ENCODE data around the gene SETDB1. TPM values are rescaled to one million over a fixed set of nuclear protein-coding genes. Genes with fewer than 3 reads are reported as not detected.

SETDB1 gene
- total RNA-seq, 1 donor from 2014 or later, result 79.5 TPM

DNA sequence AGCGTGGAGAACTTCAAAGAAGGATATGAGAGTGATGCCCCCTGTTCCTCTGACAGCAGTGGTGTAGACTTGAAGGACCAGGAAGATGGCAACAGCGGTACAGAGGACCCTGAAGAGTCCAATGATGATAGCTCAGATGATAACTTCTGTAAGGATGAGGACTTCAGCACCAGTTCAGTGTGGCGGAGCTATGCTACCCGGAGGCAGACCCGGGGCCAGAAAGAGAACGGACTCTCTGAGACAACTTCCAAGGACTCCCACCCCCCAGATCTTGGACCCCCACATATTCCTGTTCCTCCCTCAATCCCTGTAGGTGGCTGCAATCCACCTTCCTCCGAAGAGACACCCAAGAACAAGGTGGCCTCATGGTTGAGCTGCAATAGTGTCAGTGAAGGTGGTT lies 34.5 kb downstream of the SETDB1 start:
- Histone ChIP-seq H3K27ac (no peak overlapping the region), H3F3A (ENCODE audit: low read depth) (peaks cover 8% of the 10 kb centered on the region), H3K79me2 (ENCODE audit: low read depth) (no peaks in the 10 kb centered on the region), H4K20me1 (ENCODE audit: low read depth) (no peaks in the 10 kb centered on the region), H3K4me3 (no peak overlapping the region), H3K4me2 (no peak overlapping the region), H3K36me3 (peaks cover 6% of the 10 kb centered on the region), H2AFZ (replicated peaks) (no peak overlapping the region), H3K4me1 (no peaks in the 10 kb centered on the region), H3K9ac (no peak overlapping the region), H3K27me3 (no peaks in the 10 kb centered on the region), H3K9me3 (ENCODE audit: low read depth) (no peaks in the 10 kb centered on the region)
- peaks cover 50% of the 10 kb centered on the region for H3K36me3 Mint-ChIP-seq
- H3K27ac Mint-ChIP-seq, result no peak overlapping the region
- no peak overlapping the region for H3K4me3 Mint-ChIP-seq
- H3K9me3 Mint-ChIP-seq, result no peaks in the 10 kb centered on the region
- DNase-seq (ENCODE audit: low spot score), result no peak
- TF ChIP-seq CTCF (IDR thresholded peaks at IDR 0.05) (no peak), EZH2 (IDR thresholded peaks at IDR 0.05) (no peak), EZH2phosphoT487 (IDR thresholded peaks at IDR 0.05) (no peak)
- H3K27me3 Mint-ChIP-seq (ENCODE audit: insufficient read depth, low read depth), result peaks cover 3% of the 10 kb centered on the region
- no peaks in the 10 kb centered on the region for H3K4me1 Mint-ChIP-seq

GRCh38 chr1:150961756-150962155 lies 35.6 kb downstream of the SETDB1 start:
- Histone ChIP-seq H3F3A (ENCODE audit: low read depth) (peaks cover 14% of the 10 kb centered on the region), H2AFZ (replicated peaks) (no peak overlapping the region), H3K4me2 (no peak overlapping the region), H3K79me2 (ENCODE audit: low read depth) (no peaks in the 10 kb centered on the region), H3K9me3 (ENCODE audit: low read depth) (no peaks in the 10 kb centered on the region), H3K27ac (no peak overlapping the region), H3K4me3 (no peak overlapping the region), H3K27me3 (no peaks in the 10 kb centered on the region), H3K4me1 (no peaks in the 10 kb centered on the region), H3K9ac (no peak overlapping the region), H4K20me1 (ENCODE audit: low read depth) (peaks cover 8% of the 10 kb centered on the region), H3K36me3 (peaks cover 6% of the 10 kb centered on the region)
- DNase-seq (ENCODE audit: low spot score), result no peak
- no peak overlapping the region for H3K4me3 Mint-ChIP-seq
- no peak for TF ChIP-seq CTCF (IDR thresholded peaks at IDR 0.05)
- TF ChIP-seq EZH2 (IDR thresholded peaks at IDR 0.05), result no peak
- TF ChIP-seq EZH2phosphoT487 (IDR thresholded peaks at IDR 0.05), result no peak
- H3K27me3 Mint-ChIP-seq (ENCODE audit: insufficient read depth, low read depth), result peaks cover 3% of the 10 kb centered on the region
- peaks cover 54% of the 10 kb centered on the region for H3K36me3 Mint-ChIP-seq
- no peaks in the 10 kb centered on the region for H3K4me1 Mint-ChIP-seq
- no peaks in the 10 kb centered on the region for H3K9me3 Mint-ChIP-seq
- H3K27ac Mint-ChIP-seq, result no peak overlapping the region

DNA sequence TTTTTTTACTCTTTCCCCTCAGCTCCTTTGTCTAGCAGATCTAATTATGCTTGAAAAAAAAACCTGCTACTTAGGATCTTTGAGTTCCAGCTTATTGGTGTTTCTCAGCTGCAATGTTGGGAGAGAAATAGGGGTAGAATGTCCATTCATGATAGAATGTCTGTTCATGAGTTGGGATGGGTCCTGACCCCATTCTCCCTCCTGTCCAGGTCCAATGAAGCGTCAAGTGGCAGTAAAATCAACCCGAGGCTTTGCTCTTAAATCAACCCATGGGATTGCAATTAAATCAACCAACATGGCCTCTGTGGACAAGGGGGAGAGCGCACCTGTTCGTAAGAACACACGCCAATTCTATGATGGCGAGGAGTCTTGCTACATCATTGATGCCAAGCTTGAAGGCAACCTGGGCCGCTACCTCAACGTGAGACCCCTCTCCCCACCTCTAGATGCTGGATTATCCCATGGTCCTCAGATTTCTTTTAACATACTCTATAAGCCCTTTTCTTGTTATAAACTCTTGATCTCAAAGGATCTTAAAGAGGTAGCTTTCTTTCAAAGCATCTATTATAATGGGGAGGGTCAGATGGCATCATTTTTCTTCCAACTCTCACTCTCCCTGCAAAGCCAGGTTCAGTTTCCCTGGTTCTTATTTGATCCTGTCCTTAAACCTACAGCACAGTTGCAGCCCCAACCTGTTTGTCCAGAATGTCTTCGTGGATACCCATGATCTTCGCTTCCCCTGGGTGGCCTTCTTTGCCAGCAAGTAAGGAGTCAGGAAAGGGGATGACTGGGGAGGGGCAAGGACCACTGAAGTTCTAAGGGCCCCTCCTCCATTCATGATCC lies 37.4 kb downstream of the SETDB1 start:
- H3K27ac ChIP-seq, result no peak overlapping the region
- H3K36me3 Mint-ChIP-seq, result peaks cover 66% of the 10 kb centered on the region
- TF ChIP-seq EZH2 (IDR thresholded peaks at IDR 0.05) (no peak), EZH2phosphoT487 (IDR thresholded peaks at IDR 0.05) (no peak), CTCF (IDR thresholded peaks at IDR 0.05) (no peak)
- no peaks in the 10 kb centered on the region for H3K27me3 ChIP-seq
- peaks cover 3% of the 10 kb centered on the region for H3K27me3 Mint-ChIP-seq (ENCODE audit: insufficient read depth, low read depth)
- no peak overlapping the region for H3K4me3 ChIP-seq
- H3K9me3 Mint-ChIP-seq, result no peaks in the 10 kb centered on the region
- peaks cover 17% of the 10 kb centered on the region for H4K20me1 ChIP-seq (ENCODE audit: low read depth)
- no peaks in the 10 kb centered on the region for H3K4me1 ChIP-seq
- no peaks in the 10 kb centered on the region for H3K4me1 Mint-ChIP-seq
- H3K27ac Mint-ChIP-seq, result no peak overlapping the region
- H3K36me3 ChIP-seq, result peaks cover 6% of the 10 kb centered on the region
- H3K9ac ChIP-seq, result no peak overlapping the region
- peaks cover 17% of the 10 kb centered on the region for H3F3A ChIP-seq (ENCODE audit: low read depth)
- no peak overlapping the region for H2AFZ ChIP-seq (replicated peaks)
- no peaks in the 10 kb centered on the region for H3K9me3 ChIP-seq (ENCODE audit: low read depth)
- no peak overlapping the region for H3K4me2 ChIP-seq
- no peak overlapping the region for H3K4me3 Mint-ChIP-seq
- H3K79me2 ChIP-seq (ENCODE audit: low read depth), result peaks cover 4% of the 10 kb centered on the region
- DNase-seq (ENCODE audit: low spot score), result no peak

Measured in neural progenitor cell (in vitro differentiated cells).